ENCODE measurements around the gene PARL.
"Not testable (repeated sequence)": the region's sequence is repeated elsewhere in the genome, so short reads cannot be mapped to it uniquely, and the experiment has no call there.

Gene PARL

GRCh38 chr3:183904833-183905780 is 20.4 kb upstream of the PARL start:
- no peak for DNase-seq

- DNase-seq = no peak
Measured at GRCh38 chr3:183898028-183898431, 13.3 kb upstream of the PARL start.

GRCh38 chr3:183897606-183898005 is 12.9 kb upstream of the PARL start:
- DNase-seq = no peak

GRCh38 chr3:183896610-183897009 is 11.9 kb upstream of the PARL start:
- no peak for DNase-seq

GRCh38 chr3:183896184-183896583 is 11.5 kb upstream of the PARL start:
- no peak for DNase-seq

GRCh38 chr3:183895774-183896173 is 11.1 kb upstream of the PARL start:
- DNase-seq = no peak

- no peak for DNase-seq
Measured at GRCh38 chr3:183895296-183895695, 10.6 kb upstream of the PARL start.

- DNase-seq = no peak
Measured at GRCh38 chr3:183892610-183893214, 8.0 kb upstream of the PARL start.

- DNase-seq = no peak
Measured at GRCh38 chr3:183885766-183886165, 1.1 kb upstream of the PARL start.

GRCh38 chr3:183884097-183884426 is 618 bp downstream of the PARL start:
- DNase-seq = no peak

GRCh38 chr3:183883291-183884096 is 1.2 kb downstream of the PARL start:
- DNase-seq = no peak

- no peak for DNase-seq
Measured at GRCh38 chr3:183880121-183880520, 4.6 kb downstream of the PARL start.

- DNase-seq = no peak
Measured at GRCh38 chr3:183879243-183879642, 5.4 kb downstream of the PARL start.

GRCh38 chr3:183878071-183878470 is 6.6 kb downstream of the PARL start:
- no peak for DNase-seq

- not testable (repeated sequence) for DNase-seq
Measured at GRCh38 chr3:183877227-183877626, 7.5 kb downstream of the PARL start.

- no peak for DNase-seq
Measured at GRCh38 chr3:183875411-183875810, 9.3 kb downstream of the PARL start.

GRCh38 chr3:183873914-183874313 is 10.8 kb downstream of the PARL start:
- no peak for DNase-seq

- DNase-seq = no peak
Measured at GRCh38 chr3:183871541-183871940, 13.1 kb downstream of the PARL start.

GRCh38 chr3:183870563-183870962 is 14.1 kb downstream of the PARL start:
- DNase-seq = no peak

GRCh38 chr3:183868796-183869195 is 15.9 kb downstream of the PARL start:
- no peak for DNase-seq

GRCh38 chr3:183862610-183863009 is 22.1 kb downstream of the PARL start:
- DNase-seq = no peak

- no peak for DNase-seq
Measured at GRCh38 chr3:183857863-183858262, 26.8 kb downstream of the PARL start.

GRCh38 chr3:183854318-183855035 is 30.2 kb downstream of the PARL start:
- DNase-seq = no peak
